WTC11 (cell line): ENCODE measurements around the gene TRABD.

Source experiments
- MYBL2 ChIP-seq: sonication (generic); formaldehyde crosslinking; IDR thresholded peaks from 2 replicates; pipeline ENCODE4 v1.8.1; 2023; ENCODE audit warnings: mild to moderate bottlenecking, moderate library complexity, missing genetic modification reagents
- ZNF512 ChIP-seq: sonication (generic); formaldehyde crosslinking; IDR thresholded peaks from 2 replicates; pipeline ENCODE4 v1.8.1; 2022; ENCODE audit warnings: missing genetic modification reagents, borderline replicate concordance
- TF ChIP-seq, protein P1 (sequence below): fragments of 200-600 bp; IDR thresholded peaks from 2 replicates; pipeline ENCODE4 v1.8.0; 2022; ENCODE audit warnings: antibody characterized with exemption
- TF ChIP-seq, protein P2 (sequence below): sonication (generic); formaldehyde crosslinking; IDR thresholded peaks from 2 replicates; pipeline ENCODE4 v1.8.1; 2022; ENCODE audit warnings: low read depth, missing genetic modification reagents, borderline replicate concordance
- TF ChIP-seq, protein P3 (sequence below): sonication (generic); formaldehyde crosslinking; IDR thresholded peaks from 2 replicates; pipeline ENCODE4 v1.8.0; 2022; ENCODE audit warnings: mild to moderate bottlenecking, missing genetic modification reagents
- TF ChIP-seq, protein P4 (sequence below): sonication (generic); formaldehyde crosslinking; IDR thresholded peaks from 2 replicates; pipeline ENCODE4 v1.8.1; 2023; ENCODE audit warnings: mild to moderate bottlenecking, missing genetic modification reagents, moderate library complexity

DNA sequence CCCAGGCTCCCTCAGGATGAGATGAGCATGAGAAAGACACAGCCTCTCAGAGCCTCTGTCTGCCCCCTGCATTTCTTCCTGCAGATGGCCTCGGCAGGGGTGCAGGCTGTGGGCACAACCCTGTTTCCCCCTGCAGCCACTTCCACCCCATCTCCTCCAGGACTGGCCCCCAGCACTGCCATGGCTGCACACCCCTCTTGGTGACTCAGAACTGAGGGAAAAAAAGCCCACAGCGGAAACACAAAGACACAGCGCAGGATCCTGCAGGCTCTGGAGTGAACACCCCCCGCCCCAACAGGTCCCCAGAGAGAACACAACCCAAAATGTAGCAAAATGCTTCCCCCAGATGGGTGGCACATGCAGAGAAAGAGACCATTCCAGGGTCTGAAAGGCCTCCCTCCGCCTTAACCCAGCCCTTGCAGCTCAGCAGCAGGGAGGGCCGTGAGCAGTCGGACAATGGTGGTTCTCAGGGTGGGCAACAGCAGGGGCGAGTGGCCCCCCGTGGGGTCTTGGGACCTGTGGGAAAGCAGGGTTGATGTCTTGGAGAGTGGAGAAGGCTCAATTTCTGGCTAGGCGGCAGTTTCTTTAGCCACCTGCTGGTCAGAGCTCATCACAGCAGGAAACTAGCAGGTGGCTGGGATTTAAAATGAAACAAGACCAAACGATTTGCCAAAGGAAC is 51.2 kb downstream of the TRABD start:
- TF ChIP-seq, protein P1, sequence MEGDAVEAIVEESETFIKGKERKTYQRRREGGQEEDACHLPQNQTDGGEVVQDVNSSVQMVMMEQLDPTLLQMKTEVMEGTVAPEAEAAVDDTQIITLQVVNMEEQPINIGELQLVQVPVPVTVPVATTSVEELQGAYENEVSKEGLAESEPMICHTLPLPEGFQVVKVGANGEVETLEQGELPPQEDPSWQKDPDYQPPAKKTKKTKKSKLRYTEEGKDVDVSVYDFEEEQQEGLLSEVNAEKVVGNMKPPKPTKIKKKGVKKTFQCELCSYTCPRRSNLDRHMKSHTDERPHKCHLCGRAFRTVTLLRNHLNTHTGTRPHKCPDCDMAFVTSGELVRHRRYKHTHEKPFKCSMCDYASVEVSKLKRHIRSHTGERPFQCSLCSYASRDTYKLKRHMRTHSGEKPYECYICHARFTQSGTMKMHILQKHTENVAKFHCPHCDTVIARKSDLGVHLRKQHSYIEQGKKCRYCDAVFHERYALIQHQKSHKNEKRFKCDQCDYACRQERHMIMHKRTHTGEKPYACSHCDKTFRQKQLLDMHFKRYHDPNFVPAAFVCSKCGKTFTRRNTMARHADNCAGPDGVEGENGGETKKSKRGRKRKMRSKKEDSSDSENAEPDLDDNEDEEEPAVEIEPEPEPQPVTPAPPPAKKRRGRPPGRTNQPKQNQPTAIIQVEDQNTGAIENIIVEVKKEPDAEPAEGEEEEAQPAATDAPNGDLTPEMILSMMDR, result peak; percentile 17; the same call in 1 of the 2 replicates
- TF ChIP-seq ZNF512 (CRISPR knock-in tag) (no peak), MYBL2 (CRISPR knock-in tag) (no peak)
- TF ChIP-seq, protein P2, sequence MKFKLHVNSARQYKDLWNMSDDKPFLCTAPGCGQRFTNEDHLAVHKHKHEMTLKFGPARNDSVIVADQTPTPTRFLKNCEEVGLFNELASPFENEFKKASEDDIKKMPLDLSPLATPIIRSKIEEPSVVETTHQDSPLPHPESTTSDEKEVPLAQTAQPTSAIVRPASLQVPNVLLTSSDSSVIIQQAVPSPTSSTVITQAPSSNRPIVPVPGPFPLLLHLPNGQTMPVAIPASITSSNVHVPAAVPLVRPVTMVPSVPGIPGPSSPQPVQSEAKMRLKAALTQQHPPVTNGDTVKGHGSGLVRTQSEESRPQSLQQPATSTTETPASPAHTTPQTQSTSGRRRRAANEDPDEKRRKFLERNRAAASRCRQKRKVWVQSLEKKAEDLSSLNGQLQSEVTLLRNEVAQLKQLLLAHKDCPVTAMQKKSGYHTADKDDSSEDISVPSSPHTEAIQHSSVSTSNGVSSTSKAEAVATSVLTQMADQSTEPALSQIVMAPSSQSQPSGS (CRISPR knock-in tag), result no peak
- TF ChIP-seq, protein P3, sequence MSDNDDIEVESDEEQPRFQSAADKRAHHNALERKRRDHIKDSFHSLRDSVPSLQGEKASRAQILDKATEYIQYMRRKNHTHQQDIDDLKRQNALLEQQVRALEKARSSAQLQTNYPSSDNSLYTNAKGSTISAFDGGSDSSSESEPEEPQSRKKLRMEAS (CRISPR knock-in tag), result no peak
- TF ChIP-seq, protein P4, sequence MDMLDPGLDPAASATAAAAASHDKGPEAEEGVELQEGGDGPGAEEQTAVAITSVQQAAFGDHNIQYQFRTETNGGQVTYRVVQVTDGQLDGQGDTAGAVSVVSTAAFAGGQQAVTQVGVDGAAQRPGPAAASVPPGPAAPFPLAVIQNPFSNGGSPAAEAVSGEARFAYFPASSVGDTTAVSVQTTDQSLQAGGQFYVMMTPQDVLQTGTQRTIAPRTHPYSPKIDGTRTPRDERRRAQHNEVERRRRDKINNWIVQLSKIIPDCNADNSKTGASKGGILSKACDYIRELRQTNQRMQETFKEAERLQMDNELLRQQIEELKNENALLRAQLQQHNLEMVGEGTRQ, result no peak
